Effector CD4-positive, alpha-beta T cell (primary cell): Measurements from ENCODE around the gene FMO3. TPM values are rescaled to one million over a fixed set of nuclear protein-coding genes. Genes with fewer than 3 reads are reported as not detected.

Experiments used
- DNase-seq: peaks from one replicate; pipeline ENCODE4 v3.0.0-alpha.2; 2020
- total RNA-seq: gene quantifications from one replicate; lab custom pipeline; 2026; lab: John Stamatoyannopoulos, UW

Gene FMO3
- total RNA-seq: not detected

DNA sequence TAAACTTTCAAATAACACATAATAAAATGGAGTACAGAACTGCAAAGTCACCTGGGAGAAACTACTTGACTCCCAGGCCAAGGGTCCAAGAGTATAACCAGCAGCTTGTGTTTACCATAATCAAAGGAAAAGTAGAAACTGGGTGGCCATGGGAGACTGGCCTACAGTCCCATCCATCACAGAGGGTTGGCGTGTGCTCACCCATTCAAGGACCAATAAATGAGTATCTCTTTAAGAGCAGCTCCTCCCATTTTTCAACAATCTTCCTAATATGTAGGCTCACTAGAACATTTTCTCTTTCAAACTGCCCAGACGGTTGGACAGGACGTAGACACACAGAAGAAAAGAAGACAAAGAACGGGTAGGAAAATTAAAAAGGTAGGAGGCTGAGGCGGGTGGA is at the start of gene FMO3:
Gene FMO3 (plus strand): TSS at position 302 of the 400 bp plus-strand sequence. CDS start 1,754 bp downstream, outside the sequence.
- DNase-seq: no peak

- DNase-seq: no peak
Measured at GRCh38 chr1:171048014-171048413, 42.7 kb upstream of the FMO3 start.

DNA sequence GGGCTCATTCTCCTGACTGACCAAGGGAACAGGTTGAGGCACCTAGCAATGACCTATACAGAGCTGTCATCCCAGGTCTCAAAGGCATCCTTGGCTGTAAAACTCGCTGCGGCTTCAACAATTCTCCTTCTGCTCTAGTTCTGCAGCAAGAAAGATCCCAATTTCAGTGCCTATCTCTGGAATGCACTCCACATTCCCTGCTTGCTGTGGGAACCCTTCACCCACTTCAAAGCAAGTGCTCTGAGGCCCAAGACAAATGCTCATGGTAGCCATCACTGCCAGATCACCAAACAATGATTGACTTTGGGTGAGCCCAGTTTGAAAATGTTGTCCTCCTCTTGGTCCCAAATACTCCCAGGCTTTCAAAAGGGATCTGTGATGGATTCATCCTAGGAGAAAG is 37.7 kb upstream of the FMO3 start:
- no peak for DNase-seq

- no peak for DNase-seq
Measured at GRCh38 chr1:171055966-171056643, 34.6 kb upstream of the FMO3 start.

- no peak for DNase-seq
Measured at GRCh38 chr1:171061425-171062143, 29.1 kb upstream of the FMO3 start.

DNA sequence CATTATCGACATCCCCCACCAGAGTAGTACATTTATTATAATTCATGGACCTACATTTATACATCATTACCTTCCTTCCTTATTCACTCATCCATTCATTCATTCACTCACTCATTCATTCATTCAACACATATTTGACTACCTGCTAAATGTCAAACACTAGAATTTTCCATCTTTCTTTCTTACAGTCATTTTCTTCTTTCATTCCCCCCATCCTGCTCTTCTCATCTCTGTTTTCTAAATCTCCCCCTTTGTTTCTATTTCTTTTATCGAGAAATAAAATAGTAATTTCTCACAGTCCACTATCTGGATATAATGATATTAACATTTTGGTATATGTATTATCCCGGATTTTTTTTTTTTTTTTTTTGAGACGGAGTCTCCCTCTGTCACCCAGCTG is 27.8 kb upstream of the FMO3 start:
- DNase-seq: no peak

- DNase-seq: no peak
Measured at GRCh38 chr1:171075041-171075440, 15.7 kb upstream of the FMO3 start.

GRCh38 chr1:171081314-171081753 is 9.4 kb upstream of the FMO3 start:
- no peak for DNase-seq

- no peak for DNase-seq
Measured at GRCh38 chr1:171081763-171082201, 8.9 kb upstream of the FMO3 start.

GRCh38 chr1:171082606-171083005 is 8.1 kb upstream of the FMO3 start:
- no peak for DNase-seq

DNA sequence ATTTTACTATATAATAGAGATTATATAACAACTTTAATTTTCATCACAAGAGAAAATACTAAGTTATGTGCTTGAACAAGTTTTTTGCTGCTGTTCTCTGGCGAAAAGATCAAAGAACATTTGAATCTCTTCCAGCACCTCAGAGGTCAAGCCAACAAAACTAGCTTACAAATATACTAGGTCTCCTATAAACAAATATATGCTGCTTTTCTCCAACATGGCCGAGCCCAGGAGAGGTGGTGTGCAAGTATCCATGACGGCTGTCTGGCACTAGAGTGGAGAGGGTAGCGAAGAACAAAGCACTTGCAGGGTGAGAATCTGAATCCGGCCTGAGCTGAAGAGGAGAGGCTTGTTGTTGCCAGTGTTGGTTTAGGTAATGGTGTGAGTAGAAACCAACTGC is 7.5 kb upstream of the FMO3 start:
- DNase-seq: no peak

GRCh38 chr1:171084091-171084490 is 6.6 kb upstream of the FMO3 start:
- no peak for DNase-seq

DNA sequence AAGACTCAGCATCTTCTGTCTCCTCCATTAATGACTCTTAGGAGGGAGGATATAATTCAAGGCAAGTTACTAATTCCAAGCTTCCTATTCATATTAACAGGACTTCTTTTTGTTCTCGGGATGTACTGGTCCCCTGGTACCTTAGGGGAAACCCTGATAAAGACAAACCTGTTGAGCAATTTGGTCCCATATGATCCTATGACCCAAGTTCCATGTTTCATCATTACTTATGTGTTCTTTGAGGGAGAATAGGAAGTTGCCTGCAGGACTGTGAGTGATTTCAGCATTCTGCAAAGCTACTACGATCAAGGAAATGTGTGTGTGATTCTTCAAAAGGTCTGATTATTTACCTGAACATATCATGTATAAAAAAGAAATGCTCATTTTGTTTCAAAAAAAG is 5.8 kb upstream of the FMO3 start:
- no peak for DNase-seq

GRCh38 chr1:171087896-171088295 is 2.8 kb upstream of the FMO3 start:
- no peak for DNase-seq

DNA sequence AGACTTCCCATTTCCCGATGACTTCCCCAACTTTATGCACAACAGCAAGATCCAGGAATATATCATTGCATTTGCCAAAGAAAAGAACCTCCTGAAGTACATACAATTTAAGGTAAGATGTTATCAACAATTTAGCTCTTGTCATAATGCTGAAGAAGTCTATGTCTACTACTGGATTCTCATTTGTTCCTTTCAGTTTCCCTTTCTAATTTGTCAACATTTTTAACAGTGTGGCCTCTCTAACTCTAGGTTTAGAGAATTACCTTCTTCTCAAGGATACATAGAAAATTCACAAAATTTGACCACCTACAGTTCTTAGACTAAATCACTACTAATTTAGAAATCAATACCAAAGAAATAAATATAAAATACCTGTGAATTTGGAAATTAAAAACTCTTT is 13.2 kb downstream of the FMO3 start:
- DNase-seq: no peak

DNA sequence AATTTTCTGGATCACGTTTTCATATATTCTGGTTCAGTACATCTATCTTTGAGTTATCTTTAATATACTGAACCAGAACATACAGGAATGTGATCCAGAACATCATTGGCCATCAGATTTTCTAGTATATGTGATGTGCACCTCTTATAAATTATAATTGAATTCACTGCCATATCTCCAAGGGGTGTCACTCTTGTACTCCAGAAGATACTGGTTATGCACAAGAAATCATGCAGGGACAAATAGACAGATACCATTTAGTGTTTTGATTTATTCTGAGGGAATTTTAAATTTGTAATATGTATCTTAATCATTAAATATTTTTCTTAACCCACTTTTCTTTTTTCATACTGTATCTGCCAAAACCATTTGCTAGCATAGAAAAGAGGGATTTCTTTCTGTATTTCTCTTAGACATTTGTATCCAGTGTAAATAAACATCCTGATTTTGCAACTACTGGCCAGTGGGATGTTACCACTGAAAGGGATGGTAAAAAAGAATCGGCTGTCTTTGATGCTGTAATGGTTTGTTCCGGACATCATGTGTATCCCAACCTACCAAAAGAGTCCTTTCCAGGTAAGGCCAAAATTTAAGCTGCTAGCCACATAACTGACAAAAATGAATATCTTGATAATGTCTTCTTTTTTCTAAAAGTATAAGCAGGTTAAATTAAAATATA is 16.7 kb downstream of the FMO3 start:
- no peak for DNase-seq

DNA sequence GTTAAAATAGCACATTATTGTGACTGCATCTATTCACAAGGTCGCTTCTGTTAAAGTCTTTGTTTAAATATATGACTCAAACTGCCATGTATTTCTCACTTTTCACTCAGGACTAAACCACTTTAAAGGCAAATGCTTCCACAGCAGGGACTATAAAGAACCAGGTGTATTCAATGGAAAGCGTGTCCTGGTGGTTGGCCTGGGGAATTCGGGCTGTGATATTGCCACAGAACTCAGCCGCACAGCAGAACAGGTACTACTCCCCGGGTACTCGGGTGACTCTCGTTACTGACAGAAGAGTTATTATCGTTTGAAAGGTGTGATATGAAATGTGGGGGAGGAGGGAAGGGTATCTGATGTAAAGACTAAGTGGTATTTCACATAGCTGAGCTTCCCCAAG is 17.3 kb downstream of the FMO3 start:
- no peak for DNase-seq

- DNase-seq: no peak
Measured at GRCh38 chr1:171109966-171110365, 19.3 kb downstream of the FMO3 start.

DNA sequence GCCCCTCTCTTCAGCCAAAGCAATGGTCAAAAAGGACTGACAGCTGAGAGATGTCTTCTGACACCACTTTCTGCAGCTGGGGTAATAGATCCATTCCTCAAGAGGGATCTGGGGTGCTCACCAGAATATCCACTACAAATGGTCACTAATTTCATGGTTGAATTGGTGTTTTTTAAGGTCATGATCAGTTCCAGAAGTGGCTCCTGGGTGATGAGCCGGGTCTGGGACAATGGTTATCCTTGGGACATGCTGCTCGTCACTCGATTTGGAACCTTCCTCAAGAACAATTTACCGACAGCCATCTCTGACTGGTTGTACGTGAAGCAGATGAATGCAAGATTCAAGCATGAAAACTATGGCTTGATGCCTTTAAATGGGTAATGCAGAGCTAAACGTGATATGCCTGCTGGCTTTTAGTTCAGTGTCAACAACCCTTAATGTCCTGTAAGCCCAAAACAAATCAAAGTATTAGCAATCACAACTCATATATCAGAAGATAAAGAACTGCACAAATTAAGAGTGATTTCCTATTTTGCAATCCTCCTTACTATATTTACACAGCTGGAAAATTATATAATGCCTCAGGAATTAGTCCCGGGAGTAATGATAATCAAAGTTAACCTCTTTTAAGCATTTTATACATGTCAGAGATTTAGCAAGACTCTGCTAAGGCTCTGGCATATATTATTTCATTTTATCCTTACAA is 20.1 kb downstream of the FMO3 start:
- no peak for DNase-seq

GRCh38 chr1:171112119-171112518 is 21.4 kb downstream of the FMO3 start:
- no peak for DNase-seq

DNA sequence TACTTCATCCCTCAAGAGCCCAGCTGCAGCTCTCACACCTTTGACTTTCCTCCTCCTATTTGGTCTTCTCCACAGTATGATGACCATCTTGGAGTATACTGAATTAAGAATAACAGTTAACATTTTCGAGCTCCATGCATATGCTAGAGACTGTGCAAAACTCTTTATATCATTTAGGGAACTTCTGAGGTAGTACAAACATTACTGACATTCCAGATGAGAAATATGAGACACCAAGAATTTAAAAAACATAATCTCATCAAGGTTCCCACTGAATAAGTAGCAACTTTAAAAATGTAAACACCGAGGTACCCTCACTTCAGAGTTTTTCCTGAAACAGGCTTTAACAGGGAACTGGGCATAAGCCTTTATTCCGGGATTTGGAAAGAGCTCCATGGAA is 22.7 kb downstream of the FMO3 start:
- no peak for DNase-seq

GRCh38 chr1:171115280-171115897 is 24.7 kb downstream of the FMO3 start:
- no peak for DNase-seq

DNA sequence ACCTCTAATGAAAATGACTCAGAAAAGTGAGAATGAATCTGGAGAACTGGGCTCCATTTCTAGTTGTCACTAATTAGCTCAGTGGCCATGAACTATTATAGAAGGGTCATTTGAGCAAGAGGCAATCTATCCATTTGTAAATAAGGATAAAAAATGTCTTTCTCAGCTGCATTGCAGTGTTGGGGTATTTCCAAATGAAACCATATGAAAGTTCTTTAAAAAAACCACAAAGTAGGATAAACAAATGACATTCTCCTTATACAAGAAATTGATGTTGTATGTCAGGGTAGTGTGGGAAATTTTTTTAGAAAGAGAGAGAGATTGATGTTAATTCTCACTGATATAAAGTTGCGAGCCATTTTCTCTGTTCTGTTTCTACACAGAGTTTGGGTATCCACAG is 26.0 kb downstream of the FMO3 start:
- no peak for DNase-seq
